HG02588 (cell line): ENCODE measurements around the gene PERM1.
"Not testable (repeated sequence)": the region's sequence is repeated elsewhere in the genome, so short reads cannot be mapped to it uniquely, and the experiment has no call there.

Experiments used
- ATAC-seq: cut with Tn5 transposase; IDR thresholded peaks from one replicate; pipeline ENCODE4 v1.9.1; 2021; ENCODE audit warnings: mild to moderate bottlenecking, moderate library complexity; ENCODE audit not compliant: unreplicated experiment

Gene PERM1, protein sequence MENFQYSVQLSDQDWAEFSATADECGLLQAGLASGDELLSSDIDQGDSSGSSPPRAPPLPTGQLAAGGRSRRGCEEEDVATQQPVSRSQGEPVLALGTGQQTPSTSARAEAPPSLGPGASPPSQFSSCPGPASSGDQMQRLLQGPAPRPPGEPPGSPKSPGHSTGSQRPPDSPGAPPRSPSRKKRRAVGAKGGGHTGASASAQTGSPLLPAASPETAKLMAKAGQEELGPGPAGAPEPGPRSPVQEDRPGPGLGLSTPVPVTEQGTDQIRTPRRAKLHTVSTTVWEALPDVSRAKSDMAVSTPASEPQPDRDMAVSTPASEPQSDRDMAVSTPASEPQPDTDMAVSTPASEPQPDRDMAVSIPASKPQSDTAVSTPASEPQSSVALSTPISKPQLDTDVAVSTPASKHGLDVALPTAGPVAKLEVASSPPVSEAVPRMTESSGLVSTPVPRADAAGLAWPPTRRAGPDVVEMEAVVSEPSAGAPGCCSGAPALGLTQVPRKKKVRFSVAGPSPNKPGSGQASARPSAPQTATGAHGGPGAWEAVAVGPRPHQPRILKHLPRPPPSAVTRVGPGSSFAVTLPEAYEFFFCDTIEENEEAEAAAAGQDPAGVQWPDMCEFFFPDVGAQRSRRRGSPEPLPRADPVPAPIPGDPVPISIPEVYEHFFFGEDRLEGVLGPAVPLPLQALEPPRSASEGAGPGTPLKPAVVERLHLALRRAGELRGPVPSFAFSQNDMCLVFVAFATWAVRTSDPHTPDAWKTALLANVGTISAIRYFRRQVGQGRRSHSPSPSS

GRCh38 chr1:981955-982558 is at the start of gene PERM1:
Gene PERM1, minus strand, starts transcription at chr1:982093. Its CDS starts 1,064 bp downstream, at chr1:981029.
- ATAC-seq, result no peak

DNA sequence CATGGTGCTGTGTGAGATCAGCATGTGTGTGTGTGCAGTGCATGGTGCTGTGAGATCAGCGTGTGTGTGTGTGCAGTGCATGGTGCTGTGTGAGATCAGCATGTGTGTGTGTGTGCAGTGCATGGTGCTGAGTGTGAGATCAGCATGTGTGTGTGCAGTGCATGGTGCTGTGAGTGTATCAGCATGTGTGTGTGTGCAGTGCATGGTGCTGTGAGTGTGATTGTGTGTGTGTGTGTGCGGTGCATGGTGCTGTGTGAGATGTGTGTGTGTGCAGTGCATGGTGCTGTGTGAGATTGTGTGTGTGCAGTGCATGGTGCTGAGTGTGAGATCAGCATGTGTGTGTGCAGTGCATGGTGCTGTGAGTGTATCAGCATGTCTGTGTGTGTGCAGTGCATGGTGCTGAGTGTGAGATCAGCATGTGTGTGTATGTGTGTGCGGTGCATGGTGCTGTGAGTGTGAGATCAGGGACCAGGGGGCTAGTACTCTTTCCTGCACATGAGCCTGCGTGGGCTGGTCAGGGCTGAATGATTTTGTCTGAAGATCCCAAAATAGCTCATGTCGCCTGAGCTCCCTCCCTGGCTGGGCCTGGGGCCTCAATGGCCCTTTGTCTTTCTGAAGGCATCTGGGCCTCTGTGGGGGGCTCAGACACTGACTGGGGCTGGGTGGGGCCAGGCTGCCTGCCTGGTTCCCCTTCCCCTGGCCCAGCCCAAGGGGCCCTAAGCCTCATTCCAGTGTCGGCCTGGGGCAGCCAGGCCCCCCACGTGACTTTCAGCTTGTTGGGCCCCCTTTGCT is 49.2 kb upstream of the PERM1 start:
- ATAC-seq, result not testable (repeated sequence)

DNA sequence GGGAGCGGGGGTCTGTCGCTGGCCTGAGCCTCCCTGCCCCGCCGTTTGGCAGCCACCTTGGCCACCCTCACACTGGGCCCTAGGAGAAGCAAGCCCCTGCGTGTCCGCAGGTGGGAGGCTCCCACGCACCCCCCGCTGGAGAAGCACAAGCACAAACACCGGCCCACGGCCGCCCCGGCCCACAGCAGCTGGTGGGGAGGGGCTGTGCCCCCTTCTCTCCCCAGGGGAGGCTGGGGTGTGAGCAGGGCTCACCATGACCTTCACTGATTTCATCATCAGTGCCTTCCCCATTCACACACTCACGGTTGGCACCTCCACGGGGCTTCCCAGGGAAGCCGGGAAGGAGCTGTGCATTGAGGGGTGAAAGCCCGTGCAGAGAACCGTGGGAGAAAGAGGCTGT is 45.9 kb upstream of the PERM1 start:
- no peak for ATAC-seq

DNA sequence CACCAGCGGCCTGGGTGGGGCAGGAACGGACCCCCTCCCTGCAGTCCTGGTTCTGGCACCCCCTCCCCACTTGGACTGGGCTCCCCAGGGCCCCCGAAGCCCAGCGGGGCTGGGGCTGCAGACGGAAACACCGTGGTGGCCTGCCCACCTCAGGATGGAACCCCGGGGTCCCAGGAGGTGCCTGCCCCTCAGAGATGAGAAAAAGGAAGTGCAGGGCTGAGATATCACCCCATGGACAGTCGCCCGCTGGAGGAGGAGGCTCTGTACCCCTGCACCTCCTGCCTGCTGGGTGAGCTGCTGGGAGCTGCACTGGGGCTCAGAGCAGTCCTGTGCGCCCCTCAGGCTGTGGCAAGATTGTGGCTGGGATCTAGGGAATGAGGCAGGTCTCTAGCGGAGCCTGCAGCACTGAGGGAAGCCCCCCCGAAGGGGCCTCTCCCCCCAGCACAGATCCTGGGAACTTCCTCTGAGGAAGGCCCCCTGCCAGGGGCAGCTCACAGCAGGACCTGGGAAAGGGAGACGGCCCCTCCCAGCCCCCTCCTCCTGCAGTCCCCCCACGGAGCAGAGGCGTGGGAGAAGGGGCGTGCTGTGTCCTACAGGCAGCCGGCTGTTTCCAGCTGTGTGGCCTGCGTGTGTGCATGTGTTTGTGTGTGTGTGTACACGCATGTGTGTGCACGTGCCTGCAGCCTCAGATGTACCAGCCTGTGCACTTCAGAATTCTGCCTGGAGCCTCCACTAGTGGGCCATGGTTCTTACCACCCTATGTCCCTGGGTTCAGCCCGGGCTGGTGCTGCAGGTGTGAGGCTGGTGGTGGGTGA is 44.9 kb upstream of the PERM1 start:
- no peak for ATAC-seq

GRCh38 chr1:1025730-1026129 is 43.8 kb upstream of the PERM1 start:
- ATAC-seq, result no peak

DNA sequence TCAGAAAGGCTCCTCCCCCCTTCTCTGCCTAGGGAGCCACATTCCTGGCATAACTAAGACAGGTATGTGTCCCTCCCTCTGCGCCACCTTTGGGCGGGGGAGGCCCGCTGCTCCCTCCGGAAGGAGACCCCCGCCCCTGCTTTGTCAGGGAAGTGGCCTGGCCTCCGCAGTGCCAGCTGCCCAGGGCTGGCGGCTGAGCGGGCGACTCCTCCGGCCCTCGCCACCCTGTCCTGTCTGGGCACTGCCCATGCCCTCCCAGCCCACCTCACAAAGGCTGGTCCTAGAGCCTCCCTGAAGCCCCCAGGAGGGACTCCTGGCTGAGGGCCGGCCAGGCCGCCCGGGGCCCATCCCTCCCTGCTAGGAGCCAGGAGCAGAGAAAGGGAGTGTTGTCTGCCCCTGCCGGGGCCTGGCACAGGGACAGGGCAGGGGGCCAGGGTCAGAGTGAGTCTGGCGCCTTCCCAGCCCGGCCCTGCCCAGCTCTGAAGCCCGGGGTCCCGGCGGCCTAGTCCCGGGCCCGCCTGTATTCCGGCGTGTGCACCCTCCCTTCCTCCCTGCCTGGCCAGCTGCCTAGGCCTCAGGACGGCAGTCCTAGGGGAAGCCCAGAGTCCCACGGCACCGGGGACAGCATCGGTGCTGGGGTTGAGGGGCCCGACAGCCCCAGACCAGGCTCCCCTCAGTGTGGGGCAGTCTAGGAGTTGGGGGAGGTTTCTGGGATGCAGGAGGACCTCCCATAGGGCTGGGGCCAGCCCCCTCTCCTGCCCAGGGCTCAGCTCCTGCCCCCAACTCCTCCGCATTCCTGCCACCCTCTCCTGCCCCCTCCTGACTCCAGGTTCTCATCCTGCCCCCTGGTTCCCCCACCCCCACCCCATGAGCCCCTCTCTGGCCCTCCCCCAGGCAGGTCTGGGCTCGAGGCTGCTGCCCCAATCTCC is 43.1 kb upstream of the PERM1 start:
- ATAC-seq, result no peak

GRCh38 chr1:1024149-1024770 is 42.4 kb upstream of the PERM1 start:
- ATAC-seq, result no peak

- no peak for ATAC-seq
Measured at GRCh38 chr1:1023700-1024099, 41.8 kb upstream of the PERM1 start.

DNA sequence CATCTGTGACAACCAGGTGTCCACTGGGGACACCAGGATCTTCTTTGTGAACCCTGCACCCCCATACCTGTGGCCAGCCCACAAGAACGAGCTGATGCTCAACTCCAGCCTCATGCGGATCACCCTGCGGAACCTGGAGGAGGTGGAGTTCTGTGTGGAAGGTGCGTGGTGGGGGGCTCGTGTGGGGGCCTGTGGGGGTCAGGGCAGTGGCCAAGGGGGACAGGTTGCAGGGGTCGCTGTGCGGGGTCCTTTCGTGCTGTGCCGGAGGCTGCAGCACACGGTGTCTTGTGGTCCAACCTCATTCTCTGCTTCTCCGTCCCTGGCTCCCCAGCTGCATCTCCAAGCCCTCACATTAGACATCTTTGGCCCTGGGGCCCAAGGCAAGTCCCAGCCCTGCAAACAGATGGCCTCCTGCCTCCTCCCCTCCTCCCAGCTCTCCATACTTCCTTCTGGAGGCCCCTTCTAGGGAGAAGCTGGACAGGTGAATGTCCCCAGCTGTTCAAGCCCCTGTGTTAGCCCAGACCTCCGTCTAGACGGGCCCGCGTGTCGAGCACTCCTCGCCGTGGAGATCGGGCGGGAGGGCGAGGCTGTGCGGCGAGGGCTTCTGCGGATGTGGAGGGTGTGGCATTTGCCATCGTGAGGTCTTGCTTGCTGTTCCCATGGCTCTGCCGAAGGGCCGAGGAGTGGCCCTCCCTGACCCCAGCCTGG is 40.6 kb upstream of the PERM1 start:
- ATAC-seq, result no peak

GRCh38 chr1:1021920-1022259 is 40.0 kb upstream of the PERM1 start:
- no peak for ATAC-seq

DNA sequence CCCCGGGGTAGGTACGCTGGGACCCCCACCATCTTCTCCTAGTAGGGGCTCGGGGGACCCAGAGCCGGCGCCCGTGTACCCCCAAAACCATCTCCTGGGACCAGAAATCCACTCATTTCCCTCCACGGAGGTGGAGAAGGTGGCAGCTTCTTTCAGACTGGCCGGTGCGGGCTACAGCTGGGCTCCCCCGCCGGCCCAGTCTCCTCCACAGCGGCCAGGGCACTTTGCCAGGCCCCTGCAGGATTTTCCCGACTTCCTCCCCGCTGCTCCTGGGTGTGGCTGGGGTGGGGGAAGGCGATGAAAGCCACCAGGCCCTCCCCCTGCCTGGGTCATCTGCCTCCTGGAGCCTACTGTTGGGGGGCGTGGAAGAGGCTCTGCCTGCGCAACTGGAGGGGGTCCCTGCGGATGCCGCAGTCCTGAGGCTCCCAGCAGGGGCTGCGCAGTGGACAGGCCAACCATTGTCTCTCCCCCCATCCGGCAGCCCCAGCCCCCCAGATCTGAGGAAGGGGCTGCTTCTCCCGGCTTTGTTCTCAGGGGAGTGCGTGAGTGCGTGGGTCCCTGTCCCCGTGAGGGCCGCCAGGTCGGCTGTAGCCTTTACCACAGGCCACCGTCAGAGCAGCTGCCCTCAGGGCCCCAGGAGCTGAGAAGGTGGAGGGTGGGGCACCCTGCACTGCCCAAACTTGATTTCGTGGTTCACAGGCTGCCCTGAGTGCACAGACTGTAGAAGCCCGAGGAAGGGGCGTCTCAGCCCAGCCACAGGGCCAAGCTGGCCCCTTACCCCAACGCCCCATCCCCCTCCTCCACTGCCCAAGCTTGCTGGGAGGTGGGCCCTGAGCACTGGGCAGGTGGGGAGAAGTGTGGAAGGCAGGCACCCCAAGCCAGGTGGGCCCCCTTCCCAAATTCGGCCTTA is 39.4 kb upstream of the PERM1 start:
- ATAC-seq, result no peak

DNA sequence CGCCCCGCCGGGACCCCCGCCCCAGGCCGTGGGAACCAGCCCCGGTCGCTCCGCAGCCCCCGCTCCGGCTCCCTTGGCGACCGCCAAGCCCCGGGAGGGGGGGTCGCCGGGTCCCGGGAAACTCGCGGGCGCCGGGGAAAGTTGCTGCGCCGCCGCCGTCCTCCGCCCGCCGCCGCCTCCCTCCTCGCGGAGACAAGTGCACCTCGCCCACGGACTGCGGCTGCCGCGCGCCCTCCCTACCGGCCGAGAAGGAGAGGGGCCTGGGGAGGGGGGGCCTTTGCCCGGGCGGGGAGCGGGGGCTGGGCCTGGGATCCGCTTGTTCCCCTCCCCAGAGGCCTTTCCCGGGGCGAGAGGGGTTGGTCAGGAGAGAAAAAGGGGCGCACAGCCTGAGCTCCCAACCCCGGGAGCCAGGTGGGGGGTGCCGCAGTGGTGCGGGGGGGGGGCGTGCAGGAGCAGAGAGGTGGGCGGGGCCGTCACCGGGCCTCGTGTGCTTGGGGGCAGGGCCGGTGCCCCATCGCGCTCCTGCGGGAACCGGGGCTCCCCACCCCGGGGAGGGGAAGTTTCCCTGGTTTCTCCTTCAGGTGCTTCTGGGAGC is 38.6 kb upstream of the PERM1 start:
- ATAC-seq, result peak; percentile 8

DNA sequence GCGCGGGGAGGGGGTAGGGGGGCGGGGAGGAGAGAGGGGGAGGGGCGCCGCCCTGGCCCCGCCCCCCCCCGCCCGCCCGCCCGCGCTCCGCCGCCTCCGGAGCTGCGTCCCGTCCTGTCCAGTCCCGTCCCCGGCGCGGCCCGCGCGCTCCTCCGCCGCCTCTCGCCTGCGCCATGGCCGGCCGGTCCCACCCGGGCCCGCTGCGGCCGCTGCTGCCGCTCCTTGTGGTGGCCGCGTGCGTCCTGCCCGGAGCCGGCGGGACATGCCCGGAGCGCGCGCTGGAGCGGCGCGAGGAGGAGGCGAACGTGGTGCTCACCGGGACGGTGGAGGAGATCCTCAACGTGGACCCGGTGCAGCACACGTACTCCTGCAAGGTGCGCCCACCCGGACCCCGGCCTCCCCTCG is 38.1 kb upstream of the PERM1 start, which contains the start of gene AGRN:
Gene AGRN (plus strand): TSS at position 121 of the 405 bp plus-strand sequence. CDS start 53 bp downstream, at position 174.
- ATAC-seq, result peak; percentile 29

- ATAC-seq, result peak; percentile 56
Measured at GRCh38 chr1:1019122-1019999, 37.5 kb upstream of the PERM1 start.

DNA sequence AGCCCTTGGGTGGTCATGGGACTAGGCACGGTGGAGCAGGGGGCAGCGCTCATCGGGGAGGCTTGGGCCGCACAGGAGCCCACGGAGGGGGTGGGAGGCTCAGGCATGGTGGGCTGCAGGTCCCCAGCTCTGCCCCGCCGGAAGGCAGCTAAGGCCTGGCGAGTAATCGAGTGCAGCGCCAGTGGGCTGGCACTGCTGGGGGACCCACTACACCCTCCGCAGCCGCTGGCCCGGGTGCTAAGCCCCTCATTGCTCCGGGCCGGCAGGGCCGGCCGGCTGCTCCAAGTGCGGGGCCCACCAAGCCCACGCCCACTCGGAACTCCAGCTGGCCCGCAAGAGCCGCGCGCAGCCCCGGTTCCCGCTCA is 36.4 kb upstream of the PERM1 start:
- not testable (repeated sequence) for ATAC-seq
